GM23338 (cell line): Measurements from ENCODE around the gene RAB40C.

ENCODE experiments used
- CREB1 ChIP-seq: fragments of 250-450 bp; sonication (Bioruptor Pico); IDR thresholded peaks from 2 replicates; pipeline ENCODE4 v1.5.0; 2020; ENCODE audit warnings: low read depth, mild to moderate bottlenecking, moderate library complexity
- EZH2 ChIP-seq: fragments of 200-600 bp; sonication (generic); IDR thresholded peaks from one replicate; pipeline ENCODE4 v1.8.0; 2017; ENCODE audit warnings: antibody characterized with exemption, mild to moderate bottlenecking, low read depth; ENCODE audit not compliant: unreplicated experiment
- EZH2phosphoT487 ChIP-seq: fragments of 200-600 bp; sonication (generic); IDR thresholded peaks from one replicate; pipeline ENCODE4 v1.8.1; 2018; ENCODE audit warnings: antibody characterized with exemption; ENCODE audit not compliant: unreplicated experiment
- JUNB ChIP-seq: IDR thresholded peaks from one replicate; pipeline ENCODE4 v1.6.1; 2016; ENCODE audit warnings: antibody characterized with exemption; ENCODE audit not compliant: unreplicated experiment
- NANOG ChIP-seq: IDR thresholded peaks from 2 replicates; pipeline ENCODE4 v1.6.1; 2016; ENCODE audit warnings: antibody characterized with exemption, borderline replicate concordance
- POLR2AphosphoS5 ChIP-seq: IDR thresholded peaks from 2 replicates; pipeline ENCODE4 v1.6.1; 2016; ENCODE audit warnings: antibody characterized with exemption, low read depth
- STAT1 ChIP-seq: IDR thresholded peaks from one replicate; pipeline ENCODE4 v1.6.1; 2016; ENCODE audit warnings: antibody characterized with exemption; ENCODE audit not compliant: unreplicated experiment
- ZNF114 ChIP-seq: fragments of 250-450 bp; sonication (Bioruptor Pico); IDR thresholded peaks from 2 replicates; pipeline ENCODE4 v1.5.0; 2020; ENCODE audit warnings: mild to moderate bottlenecking, moderate library complexity
- ZNF331 ChIP-seq: fragments of 250-450 bp; sonication (Bioruptor Pico); IDR thresholded peaks from 2 replicates; pipeline ENCODE4 v1.5.0; 2020; ENCODE audit warnings: low read depth, mild to moderate bottlenecking, moderate library complexity
- TF ChIP-seq, protein P1 (sequence below), 2 experiments: fragments of 200-600 bp in 1 of 2; sonication (generic) in 1 of 2; conservative IDR thresholded peaks; 2 replicates each; pipeline versions ENCODE4 v1.5.1 to v1.6.1; 2016 to 2017; ENCODE audit warnings: antibody characterized with exemption in 2 of 2, low read depth in 2 of 2, mild to moderate bottlenecking in 2 of 2, moderate library complexity in 1 of 2
- TF ChIP-seq, protein P2 (sequence below): IDR thresholded peaks from one replicate; pipeline ENCODE4 v1.6.1; 2018; ENCODE audit warnings: antibody characterized with exemption; ENCODE audit not compliant: unreplicated experiment
- TF ChIP-seq, protein P3 (sequence below): IDR thresholded peaks from 2 replicates; pipeline ENCODE4 v1.6.1; 2016; ENCODE audit warnings: antibody characterized with exemption
- TF ChIP-seq, protein P4 (sequence below): fragments of 250-450 bp; sonication (Bioruptor Pico); IDR thresholded peaks from 2 replicates; pipeline ENCODE4 v1.5.0; 2020; ENCODE audit warnings: mild to moderate bottlenecking, moderate library complexity

DNA sequence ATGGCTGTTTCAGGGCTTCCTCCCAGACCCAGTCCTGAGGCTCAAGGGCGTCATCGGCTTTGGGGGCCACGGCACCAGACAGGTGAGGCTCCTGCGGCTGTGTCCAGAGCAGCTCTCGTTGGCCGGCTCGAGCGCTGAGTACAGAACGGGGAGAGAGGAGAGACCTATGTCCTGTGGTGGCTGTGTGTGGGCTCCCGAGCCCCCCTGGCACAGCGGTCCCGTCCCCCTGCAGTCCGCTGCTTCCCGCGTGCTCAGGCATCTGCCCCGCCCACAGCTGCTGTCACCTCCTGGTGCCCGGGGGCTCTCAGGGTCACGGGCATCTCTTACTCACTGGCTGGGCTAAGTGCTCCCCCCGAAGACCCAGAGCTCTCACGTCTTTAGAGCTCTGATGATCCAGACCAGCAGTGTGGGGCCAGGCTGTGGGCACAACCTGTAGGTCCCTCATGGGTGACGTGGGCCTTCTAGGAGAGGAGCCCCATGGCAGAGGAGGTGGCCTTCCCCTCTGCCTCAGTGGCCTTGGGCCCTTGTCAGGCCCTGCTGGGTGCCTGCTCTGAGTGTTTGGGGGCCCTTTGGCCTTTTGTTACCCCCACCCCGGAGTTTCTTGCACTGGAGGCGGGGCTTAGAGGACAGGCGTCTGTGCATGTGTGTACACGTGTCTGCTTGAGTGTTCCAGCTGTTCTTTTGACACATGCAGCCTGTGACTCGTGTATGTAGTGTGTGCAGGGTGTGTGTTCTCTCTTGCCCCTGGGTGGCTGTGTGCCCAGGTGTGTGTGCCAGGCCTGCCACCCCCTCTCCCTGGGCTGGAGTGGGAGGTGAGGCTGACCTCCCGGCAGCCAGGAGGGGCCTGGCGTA, 62.8 kb downstream of the RAB40C start:
- TF ChIP-seq, protein P1, sequence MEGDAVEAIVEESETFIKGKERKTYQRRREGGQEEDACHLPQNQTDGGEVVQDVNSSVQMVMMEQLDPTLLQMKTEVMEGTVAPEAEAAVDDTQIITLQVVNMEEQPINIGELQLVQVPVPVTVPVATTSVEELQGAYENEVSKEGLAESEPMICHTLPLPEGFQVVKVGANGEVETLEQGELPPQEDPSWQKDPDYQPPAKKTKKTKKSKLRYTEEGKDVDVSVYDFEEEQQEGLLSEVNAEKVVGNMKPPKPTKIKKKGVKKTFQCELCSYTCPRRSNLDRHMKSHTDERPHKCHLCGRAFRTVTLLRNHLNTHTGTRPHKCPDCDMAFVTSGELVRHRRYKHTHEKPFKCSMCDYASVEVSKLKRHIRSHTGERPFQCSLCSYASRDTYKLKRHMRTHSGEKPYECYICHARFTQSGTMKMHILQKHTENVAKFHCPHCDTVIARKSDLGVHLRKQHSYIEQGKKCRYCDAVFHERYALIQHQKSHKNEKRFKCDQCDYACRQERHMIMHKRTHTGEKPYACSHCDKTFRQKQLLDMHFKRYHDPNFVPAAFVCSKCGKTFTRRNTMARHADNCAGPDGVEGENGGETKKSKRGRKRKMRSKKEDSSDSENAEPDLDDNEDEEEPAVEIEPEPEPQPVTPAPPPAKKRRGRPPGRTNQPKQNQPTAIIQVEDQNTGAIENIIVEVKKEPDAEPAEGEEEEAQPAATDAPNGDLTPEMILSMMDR (conservative IDR thresholded peaks at IDR 0.05; ENCODE audit: low read depth in 2 of 2) = no peak
- TF ChIP-seq EZH2 (no peak), POLR2AphosphoS5 (no peak), ZNF114 (CRISPR knock-in tag) (no peak), JUNB (no peak), CREB1 (CRISPR knock-in tag) (no peak), EZH2phosphoT487 (no peak), STAT1 (no peak), ZNF331 (CRISPR knock-in tag) (no peak), NANOG (no peak)
- TF ChIP-seq, protein P2, sequence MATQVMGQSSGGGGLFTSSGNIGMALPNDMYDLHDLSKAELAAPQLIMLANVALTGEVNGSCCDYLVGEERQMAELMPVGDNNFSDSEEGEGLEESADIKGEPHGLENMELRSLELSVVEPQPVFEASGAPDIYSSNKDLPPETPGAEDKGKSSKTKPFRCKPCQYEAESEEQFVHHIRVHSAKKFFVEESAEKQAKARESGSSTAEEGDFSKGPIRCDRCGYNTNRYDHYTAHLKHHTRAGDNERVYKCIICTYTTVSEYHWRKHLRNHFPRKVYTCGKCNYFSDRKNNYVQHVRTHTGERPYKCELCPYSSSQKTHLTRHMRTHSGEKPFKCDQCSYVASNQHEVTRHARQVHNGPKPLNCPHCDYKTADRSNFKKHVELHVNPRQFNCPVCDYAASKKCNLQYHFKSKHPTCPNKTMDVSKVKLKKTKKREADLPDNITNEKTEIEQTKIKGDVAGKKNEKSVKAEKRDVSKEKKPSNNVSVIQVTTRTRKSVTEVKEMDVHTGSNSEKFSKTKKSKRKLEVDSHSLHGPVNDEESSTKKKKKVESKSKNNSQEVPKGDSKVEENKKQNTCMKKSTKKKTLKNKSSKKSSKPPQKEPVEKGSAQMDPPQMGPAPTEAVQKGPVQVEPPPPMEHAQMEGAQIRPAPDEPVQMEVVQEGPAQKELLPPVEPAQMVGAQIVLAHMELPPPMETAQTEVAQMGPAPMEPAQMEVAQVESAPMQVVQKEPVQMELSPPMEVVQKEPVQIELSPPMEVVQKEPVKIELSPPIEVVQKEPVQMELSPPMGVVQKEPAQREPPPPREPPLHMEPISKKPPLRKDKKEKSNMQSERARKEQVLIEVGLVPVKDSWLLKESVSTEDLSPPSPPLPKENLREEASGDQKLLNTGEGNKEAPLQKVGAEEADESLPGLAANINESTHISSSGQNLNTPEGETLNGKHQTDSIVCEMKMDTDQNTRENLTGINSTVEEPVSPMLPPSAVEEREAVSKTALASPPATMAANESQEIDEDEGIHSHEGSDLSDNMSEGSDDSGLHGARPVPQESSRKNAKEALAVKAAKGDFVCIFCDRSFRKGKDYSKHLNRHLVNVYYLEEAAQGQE = no peak
- TF ChIP-seq, protein P3, sequence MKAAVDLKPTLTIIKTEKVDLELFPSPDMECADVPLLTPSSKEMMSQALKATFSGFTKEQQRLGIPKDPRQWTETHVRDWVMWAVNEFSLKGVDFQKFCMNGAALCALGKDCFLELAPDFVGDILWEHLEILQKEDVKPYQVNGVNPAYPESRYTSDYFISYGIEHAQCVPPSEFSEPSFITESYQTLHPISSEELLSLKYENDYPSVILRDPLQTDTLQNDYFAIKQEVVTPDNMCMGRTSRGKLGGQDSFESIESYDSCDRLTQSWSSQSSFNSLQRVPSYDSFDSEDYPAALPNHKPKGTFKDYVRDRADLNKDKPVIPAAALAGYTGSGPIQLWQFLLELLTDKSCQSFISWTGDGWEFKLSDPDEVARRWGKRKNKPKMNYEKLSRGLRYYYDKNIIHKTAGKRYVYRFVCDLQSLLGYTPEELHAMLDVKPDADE = no peak
- TF ChIP-seq, protein P4, sequence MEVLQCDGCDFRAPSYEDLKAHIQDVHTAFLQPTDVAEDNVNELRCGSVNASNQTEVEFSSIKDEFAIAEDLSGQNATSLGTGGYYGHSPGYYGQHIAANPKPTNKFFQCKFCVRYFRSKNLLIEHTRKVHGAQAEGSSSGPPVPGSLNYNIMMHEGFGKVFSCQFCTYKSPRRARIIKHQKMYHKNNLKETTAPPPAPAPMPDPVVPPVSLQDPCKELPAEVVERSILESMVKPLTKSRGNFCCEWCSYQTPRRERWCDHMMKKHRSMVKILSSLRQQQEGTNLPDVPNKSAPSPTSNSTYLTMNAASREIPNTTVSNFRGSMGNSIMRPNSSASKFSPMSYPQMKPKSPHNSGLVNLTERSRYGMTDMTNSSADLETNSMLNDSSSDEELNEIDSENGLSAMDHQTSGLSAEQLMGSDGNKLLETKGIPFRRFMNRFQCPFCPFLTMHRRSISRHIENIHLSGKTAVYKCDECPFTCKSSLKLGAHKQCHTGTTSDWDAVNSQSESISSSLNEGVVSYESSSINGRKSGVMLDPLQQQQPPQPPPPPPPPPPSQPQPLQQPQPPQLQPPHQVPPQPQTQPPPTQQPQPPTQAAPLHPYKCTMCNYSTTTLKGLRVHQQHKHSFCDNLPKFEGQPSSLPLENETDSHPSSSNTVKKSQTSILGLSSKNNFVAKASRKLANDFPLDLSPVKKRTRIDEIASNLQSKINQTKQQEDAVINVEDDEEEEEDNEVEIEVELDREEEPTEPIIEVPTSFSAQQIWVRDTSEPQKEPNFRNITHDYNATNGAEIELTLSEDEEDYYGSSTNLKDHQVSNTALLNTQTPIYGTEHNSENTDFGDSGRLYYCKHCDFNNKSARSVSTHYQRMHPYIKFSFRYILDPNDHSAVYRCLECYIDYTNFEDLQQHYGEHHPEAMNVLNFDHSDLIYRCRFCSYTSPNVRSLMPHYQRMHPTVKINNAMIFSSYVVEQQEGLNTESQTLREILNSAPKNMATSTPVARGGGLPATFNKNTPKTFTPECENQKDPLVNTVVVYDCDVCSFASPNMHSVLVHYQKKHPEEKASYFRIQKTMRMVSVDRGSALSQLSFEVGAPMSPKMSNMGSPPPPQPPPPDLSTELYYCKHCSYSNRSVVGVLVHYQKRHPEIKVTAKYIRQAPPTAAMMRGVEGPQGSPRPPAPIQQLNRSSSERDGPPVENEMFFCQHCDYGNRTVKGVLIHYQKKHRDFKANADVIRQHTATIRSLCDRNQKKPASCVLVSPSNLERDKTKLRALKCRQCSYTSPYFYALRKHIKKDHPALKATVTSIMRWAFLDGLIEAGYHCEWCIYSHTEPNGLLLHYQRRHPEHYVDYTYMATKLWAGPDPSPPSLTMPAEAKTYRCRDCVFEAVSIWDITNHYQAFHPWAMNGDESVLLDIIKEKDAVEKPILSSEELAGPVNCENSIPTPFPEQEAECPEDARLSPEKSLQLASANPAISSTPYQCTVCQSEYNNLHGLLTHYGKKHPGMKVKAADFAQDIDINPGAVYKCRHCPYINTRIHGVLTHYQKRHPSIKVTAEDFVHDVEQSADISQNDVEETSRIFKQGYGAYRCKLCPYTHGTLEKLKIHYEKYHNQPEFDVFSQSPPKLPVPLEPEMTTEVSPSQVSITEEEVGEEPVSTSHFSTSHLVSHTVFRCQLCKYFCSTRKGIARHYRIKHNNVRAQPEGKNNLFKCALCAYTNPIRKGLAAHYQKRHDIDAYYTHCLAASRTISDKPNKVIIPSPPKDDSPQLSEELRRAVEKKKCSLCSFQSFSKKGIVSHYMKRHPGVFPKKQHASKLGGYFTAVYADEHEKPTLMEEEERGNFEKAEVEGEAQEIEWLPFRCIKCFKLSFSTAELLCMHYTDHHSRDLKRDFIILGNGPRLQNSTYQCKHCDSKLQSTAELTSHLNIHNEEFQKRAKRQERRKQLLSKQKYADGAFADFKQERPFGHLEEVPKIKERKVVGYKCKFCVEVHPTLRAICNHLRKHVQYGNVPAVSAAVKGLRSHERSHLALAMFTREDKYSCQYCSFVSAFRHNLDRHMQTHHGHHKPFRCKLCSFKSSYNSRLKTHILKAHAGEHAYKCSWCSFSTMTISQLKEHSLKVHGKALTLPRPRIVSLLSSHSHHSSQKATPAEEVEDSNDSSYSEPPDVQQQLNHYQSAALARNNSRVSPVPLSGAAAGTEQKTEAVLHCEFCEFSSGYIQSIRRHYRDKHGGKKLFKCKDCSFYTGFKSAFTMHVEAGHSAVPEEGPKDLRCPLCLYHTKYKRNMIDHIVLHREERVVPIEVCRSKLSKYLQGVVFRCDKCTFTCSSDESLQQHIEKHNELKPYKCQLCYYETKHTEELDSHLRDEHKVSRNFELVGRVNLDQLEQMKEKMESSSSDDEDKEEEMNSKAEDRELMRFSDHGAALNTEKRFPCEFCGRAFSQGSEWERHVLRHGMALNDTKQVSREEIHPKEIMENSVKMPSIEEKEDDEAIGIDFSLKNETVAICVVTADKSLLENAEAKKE (CRISPR knock-in tag) = no peak
